ENCODE data around the gene PRR15L.

DNA sequence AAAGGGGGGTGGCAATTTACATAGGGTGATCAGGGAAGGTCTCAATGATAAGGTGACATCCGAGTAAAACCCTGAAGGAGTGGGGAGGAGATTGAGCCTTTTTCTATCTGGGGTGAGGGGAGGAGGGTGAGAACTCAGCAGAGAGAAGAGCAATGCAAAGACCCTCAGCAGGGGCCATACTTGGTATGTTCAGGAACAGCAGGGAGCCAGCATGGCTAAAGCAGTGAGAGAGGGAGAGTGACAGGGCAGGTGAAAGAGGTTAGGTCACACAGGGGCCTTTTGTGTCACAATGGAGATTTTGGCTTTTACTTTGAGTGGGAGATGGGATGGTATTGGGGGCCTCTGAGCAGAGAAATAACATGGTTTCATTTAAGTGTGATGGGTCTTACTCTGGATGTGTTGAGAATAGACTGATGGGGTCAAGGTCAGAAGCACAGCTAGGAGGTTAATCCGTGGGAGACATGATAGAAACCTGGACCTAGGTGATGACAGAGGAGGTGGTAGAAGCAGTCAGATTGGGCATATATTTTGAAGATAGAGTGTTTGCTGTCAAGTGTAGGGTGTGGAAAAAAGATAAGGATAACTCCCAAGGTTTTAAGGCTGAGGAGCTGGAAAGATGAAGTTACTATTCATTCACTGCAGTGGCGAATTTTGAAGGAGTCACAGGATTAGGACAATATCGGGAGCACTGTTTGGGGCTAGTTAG lies 55.5 kb downstream of the PRR15L start:
- TF ChIP-seq, protein P1, sequence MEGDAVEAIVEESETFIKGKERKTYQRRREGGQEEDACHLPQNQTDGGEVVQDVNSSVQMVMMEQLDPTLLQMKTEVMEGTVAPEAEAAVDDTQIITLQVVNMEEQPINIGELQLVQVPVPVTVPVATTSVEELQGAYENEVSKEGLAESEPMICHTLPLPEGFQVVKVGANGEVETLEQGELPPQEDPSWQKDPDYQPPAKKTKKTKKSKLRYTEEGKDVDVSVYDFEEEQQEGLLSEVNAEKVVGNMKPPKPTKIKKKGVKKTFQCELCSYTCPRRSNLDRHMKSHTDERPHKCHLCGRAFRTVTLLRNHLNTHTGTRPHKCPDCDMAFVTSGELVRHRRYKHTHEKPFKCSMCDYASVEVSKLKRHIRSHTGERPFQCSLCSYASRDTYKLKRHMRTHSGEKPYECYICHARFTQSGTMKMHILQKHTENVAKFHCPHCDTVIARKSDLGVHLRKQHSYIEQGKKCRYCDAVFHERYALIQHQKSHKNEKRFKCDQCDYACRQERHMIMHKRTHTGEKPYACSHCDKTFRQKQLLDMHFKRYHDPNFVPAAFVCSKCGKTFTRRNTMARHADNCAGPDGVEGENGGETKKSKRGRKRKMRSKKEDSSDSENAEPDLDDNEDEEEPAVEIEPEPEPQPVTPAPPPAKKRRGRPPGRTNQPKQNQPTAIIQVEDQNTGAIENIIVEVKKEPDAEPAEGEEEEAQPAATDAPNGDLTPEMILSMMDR (IDR thresholded peaks at IDR 0.05), result no peak
- TF ChIP-seq POLR2A (IDR thresholded peaks at IDR 0.05), result no peak

All from heart left ventricle (tissue), 13 donors.